ENCODE measurements around the gene PCMTD2. TPM values are rescaled to one million over a fixed set of nuclear protein-coding genes. Genes with fewer than 3 reads are reported as not detected.
A peak's percentile ranks its signal among the peaks of the same experiment; 100 is the strongest.

Gene PCMTD2
- total and polyA plus RNA-seq, 2 of the 13 experiments (the other 11 are each of a cell fraction or from before 2014, with no cell fraction given), result 47.0 to 76.9 TPM

DNA sequence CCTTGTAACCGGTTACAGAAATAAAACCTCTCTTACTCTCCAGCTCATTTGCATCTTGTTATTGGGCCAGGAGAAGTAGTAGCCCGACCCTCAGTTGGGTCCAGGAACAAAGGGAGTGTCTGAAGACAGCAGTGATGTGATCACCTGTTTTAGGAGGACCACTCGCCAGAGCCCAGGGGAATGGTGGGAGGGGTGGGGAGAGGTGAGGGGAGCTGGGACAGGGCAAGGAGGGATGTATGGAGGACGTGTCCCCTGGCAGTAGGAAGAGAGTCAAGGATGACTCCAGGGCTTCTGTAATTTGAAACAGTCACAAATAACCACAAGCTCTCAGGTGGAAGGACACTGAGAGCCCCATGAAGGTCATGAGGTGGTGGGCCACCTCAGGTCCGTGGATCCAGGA, 1.4 kb upstream of the PCMTD2 start:
- ATAC-seq (no peak), DNase-seq (ENCODE audit: low spot score) (no peak), FAIRE-seq (no peak)
- no peaks in the 10 kb centered on the region for H3K36me3 ChIP-seq (replicated peaks in 1 of 2; ENCODE audit: control insufficient read depth in 1 of 2, insufficient read depth in 2 of 2, low read length in 2 of 2)
- peaks cover 27% of the 10 kb centered on the region for H3K79me2 ChIP-seq (ENCODE audit: insufficient read depth, low read length)
- H3K9me3 ChIP-seq (ENCODE audit: low read length), result no peaks in the 10 kb centered on the region
- WGBS (ENCODE audit: low lambda C conversion rate), result 91% methylated on average over 5 of the region's 5 CpGs
- intact Hi-C loops (cut with micrococcal nuclease; ENCODE audit: unreplicated experiment) (no loop called here), in situ Hi-C loops (cut with HindIII; ENCODE audit: extremely low pct_ligation_motif_present, low pct_unique_long_range_greater_than_20kb) (no loop called here)
- no TSS peak for BruUV-seq (replicated peaks)
- peaks cover 68% of the 10 kb centered on the region for H3K4me1 ChIP-seq (ENCODE audit: insufficient read depth, low read length)
- H3K9ac ChIP-seq (ENCODE audit: insufficient read depth, low read depth, low read length), result no peak overlapping the region
- TF ChIP-seq ZNF878 (CRISPR knock-in tag; IDR thresholded peaks at IDR 0.05) (0 out of 2 replicates have a peak, but pooled peaks have one; percentile 32), ZNF343 (CRISPR knock-in tag; IDR thresholded peaks at IDR 0.05) (peak; percentile 12; the same call in 1 of the 2 replicates), ZNF260 (CRISPR knock-in tag; IDR thresholded peaks at IDR 0.05; ENCODE audit: borderline replicate concordance, low read depth) (no peak), PRMT3 (CRISPR knock-in tag; IDR thresholded peaks at IDR 0.05; ENCODE audit: borderline replicate concordance, low read depth) (peak; percentile 47; the same call in 1 of the 2 replicates), ZIK1 (CRISPR knock-in tag; IDR thresholded peaks at IDR 0.05; ENCODE audit: borderline replicate concordance, low read depth) (no peak), ETV5 (CRISPR knock-in tag; IDR thresholded peaks at IDR 0.05; ENCODE audit: borderline replicate concordance) (peak; percentile 8; the same call in 1 of the 2 replicates)
- ChIA-PET CTCF (ENCODE audit: low intra/inter-chr PET ratio, low total read pairs) (no interaction called here), POLR2A (interaction anchor here (1.4 to 7.3 kb wide), 6 partner anchors 8 to 65 kb away, joined by 3 to 157 read pairs (median 25); no protein-coding TSS in a partner anchor)
- no peak overlapping the region for H3K4me3 ChIP-seq (replicated peaks in 1 of 3; ENCODE audit: insufficient read depth in 1 of 3, low read depth in 2 of 3, low read length in 3 of 3)
- no peaks in the 10 kb centered on the region; a peak in 2 of 5 replicates for H3K27me3 ChIP-seq (ENCODE audit: control insufficient read depth in 1 of 2, insufficient read depth in 2 of 2, low read length in 2 of 2)
- no peak overlapping the region for H3K27ac ChIP-seq (ENCODE audit: extremely low read length, insufficient read depth, low read length)
- H4K20me1 ChIP-seq (ENCODE audit: insufficient read depth, low read length), result no peaks in the 10 kb centered on the region
- H2AFZ ChIP-seq (ENCODE audit: low read length), result no peak overlapping the region
- no peak overlapping the region for H3K4me2 ChIP-seq (ENCODE audit: low read depth, low read length)

GRCh38 chr20:64254571-64255360, 782 bp upstream of the PCMTD2 start:
- peak overlapping the region; percentile 83 for H3K9ac ChIP-seq (ENCODE audit: insufficient read depth, low read depth, low read length)
- H3K27me3 ChIP-seq (ENCODE audit: control insufficient read depth in 1 of 2, insufficient read depth in 2 of 2, low read length in 2 of 2), result no peaks in the 10 kb centered on the region; a peak in 2 of 5 replicates
- WGBS (ENCODE audit: low lambda C conversion rate), result 82% methylated on average over 27 of the region's 28 CpGs
- H3K36me3 ChIP-seq (replicated peaks in 1 of 2; ENCODE audit: control insufficient read depth in 1 of 2, insufficient read depth in 2 of 2, low read length in 2 of 2), result no peaks in the 10 kb centered on the region
- H3K9me3 ChIP-seq (ENCODE audit: low read length), result no peaks in the 10 kb centered on the region
- TSS peak; percentile 98 for BruUV-seq (replicated peaks)
- in situ Hi-C loops (cut with HindIII; ENCODE audit: extremely low pct_ligation_motif_present, low pct_unique_long_range_greater_than_20kb) (no loop called here), intact Hi-C loops (cut with micrococcal nuclease; ENCODE audit: unreplicated experiment) (loop anchor here (1.0 kb wide), 2 partner anchors 16 to 65 kb away; no protein-coding TSS in a partner anchor)
- H2AFZ ChIP-seq (ENCODE audit: low read length), result no peak overlapping the region
- FAIRE-seq (no peak), DNase-seq (ENCODE audit: low spot score) (no peak), ATAC-seq (no peak)
- ChIA-PET POLR2A (interaction anchor here (0.6 to 7.3 kb wide), 21 partner anchors 7 to 274 kb away, joined by 3 to 157 read pairs (median 4); partner anchors contain the start of genes C20orf204, OPRL1, PRPF6 and RGS19), CTCF (ENCODE audit: low intra/inter-chr PET ratio, low total read pairs) (interaction anchor here (2.0 kb wide), 1 partner anchor 31 kb away, joined by 8 read pairs; no protein-coding TSS in a partner anchor)
- peak overlapping the region; percentile 78 for H3K27ac ChIP-seq (ENCODE audit: extremely low read length, insufficient read depth, low read length)
- peak overlapping the region; percentile 91 for H3K4me2 ChIP-seq (ENCODE audit: low read depth, low read length)
- no peaks in the 10 kb centered on the region for H4K20me1 ChIP-seq (ENCODE audit: insufficient read depth, low read length)
- H3K79me2 ChIP-seq (ENCODE audit: insufficient read depth, low read length), result peaks cover 27% of the 10 kb centered on the region
- peaks cover 68% of the 10 kb centered on the region for H3K4me1 ChIP-seq (ENCODE audit: insufficient read depth, low read length)
- peak overlapping the region; percentile 57 to 80 (median 68) for H3K4me3 ChIP-seq (replicated peaks in 1 of 3; ENCODE audit: insufficient read depth in 1 of 3, low read depth in 2 of 3, low read length in 3 of 3)
- TF ChIP-seq RBM39 (IDR thresholded peaks at IDR 0.05; ENCODE audit: low read depth, low read length, poor library complexity, severe bottlenecking) (peak; percentile 4), ZNF292 (CRISPR knock-in tag; IDR thresholded peaks at IDR 0.05; ENCODE audit: borderline replicate concordance, low read depth) (no peak), FOSL2 (CRISPR knock-in tag; IDR thresholded peaks at IDR 0.05) (no peak), NFE2L1 (CRISPR knock-in tag; IDR thresholded peaks at IDR 0.05; ENCODE audit: borderline replicate concordance) (no peak), MEIS2 (CRISPR knock-in tag; IDR thresholded peaks at IDR 0.05) (no peak; the same call in 1 of the 2 replicates), SMYD3 (CRISPR knock-in tag; IDR thresholded peaks at IDR 0.05) (no peak), MTA3 (CRISPR knock-in tag; IDR thresholded peaks at IDR 0.05) (no peak), ZFP90 (CRISPR knock-in tag; IDR thresholded peaks at IDR 0.05; ENCODE audit: borderline replicate concordance) (0 out of 2 replicates have a peak, but pooled peaks have one; percentile 16)
- TF ChIP-seq, protein P1, sequence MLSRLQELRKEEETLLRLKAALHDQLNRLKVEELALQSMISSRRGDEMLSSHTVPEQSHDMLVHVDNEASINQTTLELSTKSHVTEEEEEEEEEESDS (CRISPR knock-in tag; IDR thresholded peaks at IDR 0.05; ENCODE audit: borderline replicate concordance), result no peak
- TF ChIP-seq, protein P2, sequence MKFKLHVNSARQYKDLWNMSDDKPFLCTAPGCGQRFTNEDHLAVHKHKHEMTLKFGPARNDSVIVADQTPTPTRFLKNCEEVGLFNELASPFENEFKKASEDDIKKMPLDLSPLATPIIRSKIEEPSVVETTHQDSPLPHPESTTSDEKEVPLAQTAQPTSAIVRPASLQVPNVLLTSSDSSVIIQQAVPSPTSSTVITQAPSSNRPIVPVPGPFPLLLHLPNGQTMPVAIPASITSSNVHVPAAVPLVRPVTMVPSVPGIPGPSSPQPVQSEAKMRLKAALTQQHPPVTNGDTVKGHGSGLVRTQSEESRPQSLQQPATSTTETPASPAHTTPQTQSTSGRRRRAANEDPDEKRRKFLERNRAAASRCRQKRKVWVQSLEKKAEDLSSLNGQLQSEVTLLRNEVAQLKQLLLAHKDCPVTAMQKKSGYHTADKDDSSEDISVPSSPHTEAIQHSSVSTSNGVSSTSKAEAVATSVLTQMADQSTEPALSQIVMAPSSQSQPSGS (CRISPR knock-in tag; IDR thresholded peaks at IDR 0.05), result no peak
